GM18867 (cell line): ENCODE measurements around the gene WDR41.

Experiments used
- ATAC-seq: cut with Tn5 transposase; IDR thresholded peaks from one replicate; pipeline ENCODE4 v1.9.1; 2021; ENCODE audit warnings: mild to moderate bottlenecking, moderate library complexity; ENCODE audit not compliant: unreplicated experiment

Gene WDR41

DNA sequence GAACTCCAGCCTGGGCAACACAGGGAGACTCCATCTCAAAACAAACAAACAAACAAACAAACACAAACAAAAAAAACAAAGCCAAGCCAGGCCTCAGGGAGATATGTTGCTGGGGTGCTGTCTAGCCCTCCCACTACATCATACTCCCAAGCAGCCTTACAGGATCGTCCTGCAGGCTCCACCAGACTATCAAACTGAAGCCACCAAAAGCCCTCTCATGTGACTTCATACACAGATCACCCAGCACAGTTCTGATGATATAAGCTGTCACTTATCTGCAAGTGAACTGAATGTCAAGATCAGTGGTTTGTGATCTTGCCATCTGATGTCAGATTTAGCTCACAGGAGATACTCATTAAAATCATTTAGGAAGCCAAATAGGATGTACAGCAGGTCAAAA, 43.3 kb downstream of the WDR41 start:
- ATAC-seq: no peak

DNA sequence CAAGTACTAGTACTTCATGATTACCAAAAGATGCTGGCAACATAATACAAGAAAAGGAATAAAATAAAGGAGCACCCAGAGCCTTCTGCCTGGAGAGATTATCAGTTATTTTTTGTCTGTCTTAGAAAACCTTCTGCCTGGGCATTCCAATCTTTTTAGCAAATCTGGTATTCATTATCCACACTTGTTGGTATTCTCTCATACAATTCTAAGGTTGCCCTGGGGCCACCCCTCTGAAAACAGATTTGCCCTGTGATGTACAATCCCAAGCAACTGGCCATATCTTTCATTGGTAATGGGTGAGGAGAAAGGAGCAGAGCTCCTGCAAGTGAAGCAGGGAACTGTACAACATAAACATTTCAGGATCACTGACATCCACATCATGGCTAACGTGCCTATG, 47.8 kb downstream of the WDR41 start:
- no peak for ATAC-seq

DNA sequence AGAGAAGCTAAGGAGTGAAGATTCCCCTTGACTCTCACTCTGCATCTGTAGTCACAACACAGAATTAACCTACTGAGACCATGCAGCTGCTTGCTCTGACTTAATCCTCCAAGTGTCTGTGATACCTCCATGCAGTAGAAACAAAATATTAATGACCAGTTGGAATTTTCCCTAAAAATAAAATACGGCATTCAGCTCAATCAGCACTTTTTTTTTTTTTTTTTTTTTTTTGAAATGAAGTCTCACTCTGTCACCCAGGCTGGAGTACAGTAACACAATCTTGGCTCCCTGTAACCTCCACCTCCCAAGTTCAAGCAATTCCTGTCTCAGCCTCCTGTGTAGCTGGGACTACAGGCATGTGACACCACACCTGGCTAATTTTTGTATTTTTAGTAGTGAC, 48.4 kb downstream of the WDR41 start:
- no peak for ATAC-seq

DNA sequence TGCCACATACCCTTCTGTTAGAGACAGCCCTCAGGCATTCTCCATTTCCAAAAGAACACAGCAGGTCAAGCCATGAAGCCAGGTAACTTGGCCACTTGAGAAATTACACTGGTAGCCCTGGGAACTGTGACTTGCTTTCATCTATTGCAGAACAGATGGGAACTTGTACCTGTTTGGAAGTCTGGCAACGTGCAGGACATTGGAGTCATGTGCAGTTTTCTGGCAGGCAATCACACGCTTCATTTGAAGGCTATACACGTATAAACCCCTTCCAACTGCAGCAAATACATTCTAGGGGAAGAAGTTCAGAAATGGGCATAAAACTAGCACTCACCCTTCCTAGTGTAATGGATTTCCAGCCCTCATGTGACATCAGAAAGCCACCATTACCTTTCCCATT, 54.0 kb downstream of the WDR41 start:
- ATAC-seq: no peak

DNA sequence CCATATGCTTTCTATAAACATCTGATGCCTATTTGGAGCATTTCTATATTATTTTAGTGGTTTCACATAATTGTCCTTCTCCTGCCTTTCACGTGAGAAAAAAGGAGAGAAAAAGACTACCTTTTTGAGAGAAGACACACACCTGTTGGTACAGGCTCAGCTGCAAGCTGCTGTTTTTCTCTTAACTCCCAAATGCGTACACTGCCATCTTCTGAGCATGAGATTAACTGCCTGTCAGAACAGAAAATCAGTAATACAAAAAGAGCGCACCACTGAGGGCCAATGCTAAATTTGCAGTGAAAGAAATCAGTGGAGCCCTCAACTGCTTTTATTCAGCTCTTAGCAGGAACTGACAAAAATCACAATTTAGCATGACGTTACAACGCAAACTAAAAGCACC, 54.9 kb downstream of the WDR41 start:
- ATAC-seq: no peak

DNA sequence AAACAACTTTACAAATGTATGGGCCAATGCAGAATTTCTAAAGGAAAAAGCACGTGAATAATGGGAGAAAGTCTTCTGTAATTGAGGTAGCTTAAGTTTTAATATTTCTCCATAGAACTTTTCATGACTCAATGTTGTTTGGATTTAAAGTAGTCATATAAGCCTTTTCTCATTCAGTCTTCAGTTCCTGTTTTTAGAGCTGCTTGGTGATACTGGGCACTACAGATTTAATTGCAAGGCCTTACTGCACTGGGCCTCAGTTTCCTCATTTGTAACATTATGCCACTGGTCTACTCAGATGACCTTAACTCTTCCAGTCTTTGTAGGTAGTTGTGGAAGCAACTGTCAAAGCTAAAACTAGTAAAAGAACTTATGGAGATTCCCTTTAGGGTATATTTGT, 60.4 kb downstream of the WDR41 start:
- ATAC-seq: no peak

DNA sequence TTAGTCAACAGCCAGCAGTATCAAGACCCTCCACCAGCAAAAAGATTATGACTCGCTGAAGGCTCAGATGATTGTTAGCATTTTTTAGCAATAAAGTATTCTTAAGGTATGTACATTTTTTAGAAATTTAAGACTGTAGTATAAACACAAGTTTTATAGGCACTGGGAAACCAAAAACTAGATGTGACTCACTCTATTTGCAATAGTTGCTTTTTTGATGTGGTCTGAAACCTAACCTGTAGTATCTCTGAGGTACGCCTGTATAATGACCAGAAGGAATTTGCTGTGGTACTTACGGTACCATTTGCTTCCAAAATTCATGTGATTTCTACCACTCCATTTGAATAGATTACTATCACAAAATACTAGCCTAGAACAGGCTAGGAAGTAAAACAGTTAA, 60.8 kb downstream of the WDR41 start:
- ATAC-seq: no peak

DNA sequence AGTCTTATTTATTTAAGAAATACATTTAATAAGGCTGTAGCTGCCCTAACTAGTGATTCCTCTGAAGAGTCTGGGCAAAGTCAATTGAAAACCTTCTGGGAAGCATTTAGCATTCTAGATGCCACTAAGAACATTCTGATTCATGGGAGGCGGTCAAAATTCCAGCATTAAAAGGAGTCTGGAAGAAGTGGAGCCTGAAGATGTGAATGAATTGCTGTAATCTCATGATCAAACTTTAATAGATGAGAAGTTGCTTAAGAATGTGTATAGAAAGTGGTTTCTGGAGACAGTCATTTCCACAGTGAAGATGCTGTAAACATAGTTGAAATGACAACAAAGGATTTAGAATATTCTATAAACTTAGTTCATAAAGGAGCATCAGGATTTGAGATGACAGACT, 61.4 kb downstream of the WDR41 start:
- no peak for ATAC-seq

DNA sequence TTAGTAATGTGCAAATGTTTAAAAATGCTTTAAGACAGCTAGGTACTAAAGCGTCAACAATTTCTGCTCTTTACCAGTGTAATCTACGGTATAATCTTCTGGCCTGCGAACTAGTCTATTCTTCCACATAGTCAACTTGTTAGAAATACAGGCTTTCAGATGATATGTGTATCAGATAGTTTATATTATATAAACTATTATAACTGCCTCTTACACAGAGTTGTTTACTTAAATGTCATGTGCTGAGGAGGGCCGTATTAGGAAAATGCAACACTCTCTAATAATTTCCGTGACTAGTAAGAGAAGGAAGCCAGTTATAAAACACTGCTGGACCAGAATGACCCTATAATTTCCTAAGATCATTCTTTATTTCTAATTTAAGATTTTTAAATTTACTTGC, 63.6 kb downstream of the WDR41 start:
- ATAC-seq: no peak

DNA sequence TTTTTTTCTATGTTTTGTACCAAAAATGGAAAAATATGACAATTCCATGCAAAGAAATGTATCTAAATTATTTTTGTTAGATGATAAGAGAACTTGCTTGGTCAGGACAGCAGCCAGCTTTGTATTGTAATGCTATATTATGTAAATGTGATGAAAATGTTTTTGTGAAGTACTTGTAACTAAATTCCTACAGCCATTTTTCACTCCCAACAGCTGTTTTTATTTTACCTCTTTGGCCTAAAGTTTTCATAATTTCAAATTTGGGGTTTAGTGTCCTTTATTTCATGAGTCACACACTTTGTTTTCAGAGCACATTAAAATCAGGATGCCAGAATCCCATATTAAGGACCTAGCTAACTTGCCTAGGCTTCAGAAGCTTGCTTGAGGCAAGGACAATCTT, 64.1 kb downstream of the WDR41 start:
- no peak for ATAC-seq

DNA sequence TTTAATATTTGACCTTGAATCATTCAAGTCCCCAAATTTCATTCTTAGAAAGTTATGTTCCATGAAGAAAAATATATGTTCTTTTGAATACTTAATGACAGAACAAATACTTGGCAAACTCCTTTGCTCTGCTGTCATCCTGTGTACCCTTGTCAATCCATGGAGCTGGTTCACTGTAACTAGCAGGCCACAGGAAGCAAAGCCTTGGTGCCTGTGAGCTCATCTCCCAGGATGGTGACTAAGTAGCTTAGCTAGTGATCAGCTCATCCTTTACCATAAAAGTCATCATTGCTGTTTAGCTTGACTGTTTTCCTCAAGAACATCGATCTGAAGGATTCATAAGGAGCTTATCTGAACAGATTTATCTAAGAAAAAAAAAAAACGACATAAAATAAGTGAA, 65.4 kb downstream of the WDR41 start:
- no peak for ATAC-seq

DNA sequence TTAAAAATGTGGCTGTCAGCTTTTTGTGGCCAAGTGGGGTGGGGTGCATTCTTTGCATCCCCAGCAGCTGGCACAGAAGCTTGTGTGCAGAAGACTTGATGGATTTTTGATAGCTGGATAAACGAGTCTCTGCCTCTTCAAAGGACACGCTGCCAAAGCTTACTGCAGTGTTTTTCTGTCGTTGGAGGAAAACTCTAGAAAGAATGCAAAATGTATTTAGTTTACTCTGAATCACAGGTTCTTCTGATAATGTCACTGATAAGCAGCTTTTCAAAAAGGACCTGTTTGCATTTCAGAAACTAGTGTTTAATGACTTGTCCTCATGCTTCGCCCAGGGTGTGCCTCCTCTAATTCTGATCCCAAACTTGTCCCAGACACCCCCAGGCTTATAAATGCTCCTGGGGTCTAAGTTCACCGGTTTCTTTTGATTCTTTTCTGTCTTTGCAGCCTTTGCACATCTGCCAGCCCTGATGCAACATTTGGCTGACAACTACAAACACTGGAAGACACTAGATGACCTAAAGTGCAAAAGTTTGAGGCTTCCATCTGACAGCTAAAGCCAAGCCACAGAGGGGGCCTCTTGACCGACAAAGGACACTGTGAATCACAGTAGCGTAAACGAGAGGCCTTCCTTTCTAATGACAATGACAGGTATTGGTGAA, 66.0 kb downstream of the WDR41 start:
- ATAC-seq: no peak

DNA sequence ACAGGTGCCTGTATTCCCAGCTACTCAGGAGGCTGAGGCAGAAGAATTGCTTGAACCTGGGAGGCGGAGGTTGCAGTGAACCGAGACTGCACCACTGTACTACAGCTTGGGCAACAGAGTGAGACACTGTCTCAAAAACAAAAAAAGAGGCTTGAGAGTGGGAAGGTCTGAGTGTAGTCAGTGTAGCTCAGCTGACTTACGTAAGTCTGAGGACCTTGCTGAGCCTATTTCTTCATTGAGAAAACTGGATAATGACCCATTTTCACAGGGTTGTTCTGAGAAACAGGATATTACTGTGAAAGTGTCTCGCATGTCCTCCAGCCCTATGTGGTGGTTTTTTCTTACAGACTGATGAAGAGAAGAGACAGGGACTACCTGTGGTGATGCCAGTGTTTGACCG, 66.7 kb downstream of the WDR41 start:
- ATAC-seq: no peak

DNA sequence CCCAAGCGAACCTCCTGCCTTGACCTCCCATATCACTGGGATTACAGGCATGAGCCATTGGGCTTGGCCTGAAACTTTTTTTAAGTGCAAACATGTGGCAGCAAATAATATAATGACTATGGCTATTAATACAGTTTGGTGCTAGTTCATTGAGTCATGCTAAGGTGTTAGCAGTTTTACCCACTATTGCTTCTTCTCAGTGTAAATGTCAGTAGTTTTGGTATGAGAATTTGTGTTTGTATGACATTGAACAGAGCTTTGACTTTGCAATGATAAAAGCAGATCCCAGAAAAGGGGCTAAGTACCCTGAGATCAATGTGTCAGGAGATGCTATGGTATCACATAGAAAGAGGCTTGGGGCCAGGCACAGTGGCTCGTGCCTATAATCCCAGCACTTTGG, 67.2 kb downstream of the WDR41 start:
- ATAC-seq: no peak

DNA sequence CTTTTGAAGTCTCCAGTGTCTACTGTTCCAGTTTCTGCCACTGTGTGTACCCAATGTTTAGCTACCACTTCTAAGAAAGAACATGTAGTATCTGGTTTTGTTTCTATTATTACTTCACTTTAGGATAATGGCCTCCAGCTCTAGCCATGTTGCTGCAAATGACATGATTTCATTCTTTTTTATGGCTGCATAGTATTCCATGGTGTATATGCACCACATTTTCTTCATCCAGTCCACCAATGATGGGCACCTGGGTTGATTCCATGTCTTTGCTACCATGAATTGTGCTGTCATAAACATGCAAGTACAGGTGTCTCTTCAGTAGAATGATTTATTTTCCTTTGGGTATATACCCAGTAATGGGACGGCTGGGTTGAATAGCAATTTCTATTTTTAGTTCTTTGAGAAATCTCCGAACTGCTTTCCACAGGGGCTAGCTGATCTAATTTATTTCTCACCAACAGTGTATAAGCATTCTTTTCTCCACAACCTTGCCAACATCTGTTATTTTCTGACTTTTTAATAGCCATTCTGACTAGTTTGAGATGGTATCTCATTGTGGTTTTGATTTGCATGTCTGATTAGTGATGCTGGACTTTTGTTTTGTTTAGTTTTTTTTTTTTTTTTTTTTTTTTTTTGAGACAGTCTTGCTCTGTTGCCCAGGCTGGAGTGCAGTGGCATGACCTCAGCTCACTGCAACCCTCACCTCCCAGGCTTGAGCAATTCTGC, 68.9 kb downstream of the WDR41 start:
- no peak for ATAC-seq

DNA sequence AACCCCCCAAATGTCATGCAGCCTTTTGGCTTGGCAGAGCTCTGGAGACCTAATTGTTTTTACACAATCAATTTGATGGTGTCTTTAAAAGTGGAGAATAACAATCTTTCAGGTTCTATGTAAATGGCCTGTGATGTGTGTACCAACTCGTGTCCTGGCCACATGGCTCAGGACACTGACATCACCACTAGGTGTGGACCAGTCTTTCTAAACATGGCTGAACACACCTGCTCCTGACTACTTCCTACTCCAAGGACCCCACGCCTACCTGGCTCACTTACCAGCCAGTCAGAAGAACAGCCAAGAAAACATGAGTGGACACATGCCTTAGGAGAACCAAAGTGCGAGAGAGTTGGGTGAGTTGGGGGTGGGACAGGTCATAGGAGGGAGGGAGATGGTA, 71.2 kb downstream of the WDR41 start:
- no peak for ATAC-seq

DNA sequence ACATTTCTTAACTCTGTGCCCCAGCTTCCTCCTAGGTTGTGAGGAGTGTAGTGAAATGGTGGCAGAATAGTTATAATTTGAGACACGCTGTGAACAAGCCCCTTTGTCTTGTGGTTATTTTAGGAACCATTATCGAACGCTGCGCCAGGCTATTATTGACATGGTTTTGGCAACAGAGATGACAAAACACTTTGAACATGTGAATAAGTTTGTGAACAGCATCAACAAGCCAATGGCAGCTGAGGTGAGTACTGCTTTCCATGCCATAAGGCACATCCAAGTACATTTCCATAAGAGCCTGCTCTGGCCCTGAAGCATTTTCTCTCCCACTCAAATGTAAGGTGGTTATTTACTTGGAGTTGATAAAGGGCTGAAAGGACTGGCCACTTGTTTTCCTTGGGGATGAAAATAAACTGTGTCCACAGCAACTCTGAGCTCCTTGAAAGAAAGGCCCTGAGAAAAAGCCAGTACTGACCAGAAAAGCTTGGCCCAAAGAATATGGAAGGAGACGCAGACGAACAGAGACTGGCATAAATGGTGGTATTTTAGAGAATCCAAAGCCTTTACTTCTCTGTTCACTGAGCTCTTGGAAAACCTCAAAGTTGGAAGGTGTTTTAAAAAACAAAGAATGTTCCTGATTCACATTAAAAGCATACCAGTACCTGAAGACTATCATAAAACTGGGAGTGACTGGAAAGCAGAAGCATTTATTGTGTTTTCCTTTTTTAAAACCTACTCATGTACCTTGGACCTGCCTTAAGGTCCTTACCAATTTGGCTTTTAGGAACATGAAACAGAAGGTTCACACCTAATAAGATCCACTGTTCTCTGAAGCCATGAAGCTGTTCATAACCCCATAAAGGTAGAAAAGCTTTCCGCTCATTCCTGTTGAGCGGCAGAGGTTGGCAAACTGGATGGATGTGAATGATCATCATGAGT, 72.2 kb downstream of the WDR41 start:
- ATAC-seq: no peak

DNA sequence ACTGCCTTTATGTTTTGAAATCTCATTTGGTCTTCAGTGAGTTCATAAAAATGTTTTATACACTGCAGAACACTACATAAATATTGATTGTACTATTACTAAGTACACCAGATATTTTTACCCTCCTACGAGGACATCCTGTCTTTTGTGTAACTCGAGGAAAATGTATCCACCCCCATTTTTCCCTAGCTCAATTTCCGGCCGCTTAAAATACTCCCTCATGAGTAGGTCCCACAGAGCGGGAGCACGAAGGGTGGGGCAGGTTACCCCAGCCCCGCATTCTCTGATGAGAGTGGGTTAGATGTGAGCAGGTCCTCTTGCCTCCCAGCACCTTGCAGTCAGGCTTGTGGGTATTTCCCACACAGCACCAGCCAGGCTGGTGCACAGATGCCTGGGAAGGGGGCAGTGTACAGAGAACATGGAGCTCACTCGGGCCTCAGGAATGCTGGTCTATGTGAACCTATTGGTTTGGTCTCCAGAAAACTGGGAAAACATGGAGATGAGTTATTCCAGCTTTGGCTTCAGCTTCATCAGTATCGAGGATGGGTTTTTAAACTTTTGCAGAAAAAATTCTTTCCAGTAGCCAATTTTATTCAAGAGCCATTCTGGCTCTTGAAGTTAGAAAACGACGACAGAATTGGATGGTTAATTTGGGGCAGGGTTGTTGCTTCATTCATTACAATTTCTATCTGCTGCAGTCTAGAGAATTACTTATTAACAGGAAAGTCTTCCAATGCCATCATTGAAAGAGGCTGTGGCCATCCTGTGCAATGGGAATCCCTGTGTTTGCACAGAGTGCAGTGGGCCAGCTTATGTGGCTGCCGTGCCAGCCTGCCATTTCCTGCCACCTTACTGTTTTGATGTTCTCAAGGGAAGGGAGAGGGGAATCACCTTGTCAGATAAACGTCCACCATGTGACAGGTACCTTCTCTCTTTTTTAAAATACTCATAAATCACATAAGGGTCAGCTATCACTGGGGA, 73.2 kb downstream of the WDR41 start:
- ATAC-seq: no peak

DNA sequence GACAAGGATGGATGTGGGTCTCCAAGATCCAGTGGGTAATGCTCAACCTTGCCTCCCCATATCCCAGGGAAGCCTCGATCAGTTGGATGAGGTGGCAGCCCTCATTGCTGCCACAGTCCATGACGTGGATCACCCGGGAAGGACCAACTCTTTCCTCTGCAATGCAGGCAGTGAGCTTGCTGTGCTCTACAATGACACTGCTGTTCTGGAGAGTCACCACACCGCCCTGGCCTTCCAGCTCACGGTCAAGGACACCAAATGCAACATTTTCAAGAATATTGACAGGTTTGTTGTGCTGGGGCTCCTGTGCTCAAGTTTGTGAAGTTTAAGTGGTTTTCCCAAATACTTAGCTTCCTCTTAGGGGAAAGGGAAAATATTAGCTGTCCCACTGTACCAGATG, 74.0 kb downstream of the WDR41 start:
- no peak for ATAC-seq

DNA sequence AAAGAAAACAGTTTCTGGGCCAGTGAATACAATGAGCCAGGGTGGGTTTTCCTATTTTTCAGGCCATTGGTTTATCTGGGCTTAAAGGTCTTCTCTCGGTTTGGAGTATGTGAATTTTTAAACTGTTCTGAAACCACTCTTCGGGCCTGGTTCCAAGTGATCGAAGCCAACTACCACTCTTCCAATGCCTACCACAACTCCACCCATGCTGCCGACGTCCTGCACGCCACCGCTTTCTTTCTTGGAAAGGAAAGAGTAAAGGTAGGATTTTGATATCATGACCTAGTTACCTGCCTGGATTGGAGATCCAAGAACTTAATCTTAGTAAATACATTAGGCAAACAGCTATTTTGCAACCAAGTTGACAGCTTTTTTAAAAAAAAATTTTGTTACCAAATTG, 79.1 kb downstream of the WDR41 start:
- ATAC-seq: no peak
